SK-N-SH (cell line): ENCODE measurements around the gene IL13RA1. TPM values are rescaled to one million over a fixed set of nuclear protein-coding genes. Genes with fewer than 3 reads are reported as not detected.

ENCODE experiments used
- CTCF ChIA-PET: fragments of 300-600, 350-600 bp; formaldehyde crosslinking; extraction: SDS; loops from one replicate; lab custom pipeline; 2021; lab: Yijun Ruan, JAX
- POLR2A ChIA-PET: fragments of 350-600 bp; sonication (Branson Sonifier 250); formaldehyde crosslinking; extraction: SDS; loops from one replicate; lab custom pipeline; 2020; ENCODE audit warnings: antibody characterized with exemption, inconsistent platforms; lab: Yijun Ruan, JAX
- DNase-seq: peaks from one replicate; pipeline ENCODE4 v3.0.0; 2012
- H2AFZ ChIP-seq: fragments of 200-600 bp; sonication (generic); 2 replicates; pipeline ENCODE4 v1.8.1; 2016; ENCODE audit warnings: antibody characterized with exemption, mild to moderate bottlenecking, low read depth
- H3F3A ChIP-seq: fragments of 200-600 bp; sonication (generic); replicated peaks from 2 replicates; pipeline ENCODE3; 2016; ENCODE audit warnings: antibody characterized with exemption, mild to moderate bottlenecking; ENCODE audit not compliant: insufficient read depth
- H3K27ac ChIP-seq, 2 experiments: fragments of 200-500 bp in 1 of 2; fragments of 200-600 bp in 1 of 2; sonication (Bioruptor generic) in 1 of 2; sonication (generic), shearing (Covaris generic) in 1 of 2; 2 replicates each; pipeline versions ENCODE4 v1.5.1 to v1.6.1; 2014 to 2016; ENCODE audit warnings: low read depth in 2 of 2, inconsistent platforms in 1 of 2, low read length in 1 of 2, mild to moderate bottlenecking in 1 of 2, mixed read lengths in 1 of 2
- H3K27me3 ChIP-seq: fragments of 200-600 bp; sonication (generic), shearing (Covaris generic); 2 replicates; pipeline ENCODE4 v1.6.1; 2016; ENCODE audit warnings: mixed run types; ENCODE audit not compliant: insufficient read depth
- H3K36me3 ChIP-seq, 2 experiments: fragments of 200-500 bp in 1 of 2; fragments of 200-600 bp in 1 of 2; sonication (Bioruptor generic) in 1 of 2; sonication (generic) in 1 of 2; replicated peaks in 1 of 2; 2 replicates each; pipeline versions ENCODE3 to v1.5.1; 2014 to 2016; ENCODE audit warnings: low read length in 1 of 2, mild to moderate bottlenecking in 1 of 2; ENCODE audit not compliant: insufficient read depth in 2 of 2, control insufficient read depth in 1 of 2
- H3K4me1 ChIP-seq, 2 experiments: fragments of 200-500 bp in 1 of 2; fragments of 200-600 bp in 1 of 2; sonication (Bioruptor generic) in 1 of 2; sonication (generic), shearing (Covaris generic) in 1 of 2; 2 replicates each; pipeline versions ENCODE4 v1.5.1 to v1.6.1; 2014 to 2016; ENCODE audit warnings: low read depth in 1 of 2, low read length in 1 of 2, mixed run types in 1 of 2; ENCODE audit not compliant: insufficient read depth in 2 of 2, control insufficient read depth in 1 of 2
- H3K4me2 ChIP-seq: fragments of 200-600 bp; sonication (generic), shearing (Covaris generic); 2 replicates; pipeline ENCODE4 v1.6.1; 2017; ENCODE audit warnings: mixed run types
- H3K4me3 ChIP-seq, 2 experiments: fragments of 200-500 bp in 1 of 2; fragments of 200-600 bp in 1 of 2; sonication (Bioruptor generic) in 1 of 2; sonication (generic), shearing (Covaris generic) in 1 of 2; 2 replicates each; pipeline versions ENCODE4 v1.5.1 to v1.8.1; 2014 to 2016; ENCODE audit warnings: low read depth in 2 of 2, inconsistent platforms in 1 of 2, low read length in 1 of 2, mild to moderate bottlenecking in 1 of 2, mixed read lengths in 1 of 2, moderate library complexity in 1 of 2
- H3K79me2 ChIP-seq: fragments of 200-600 bp; sonication (generic); 2 replicates; pipeline ENCODE4 v1.8.1; 2017; ENCODE audit warnings: mild to moderate bottlenecking; ENCODE audit not compliant: insufficient read depth
- H3K9ac ChIP-seq: fragments of 200-600 bp; sonication (generic); 2 replicates; pipeline ENCODE4 v1.6.1; 2017; ENCODE audit warnings: mixed run types
- H3K9me2 ChIP-seq: fragments of 200-600 bp; sonication (generic); 2 replicates; pipeline ENCODE4 v1.6.1; 2017; ENCODE audit warnings: mixed run types
- H3K9me3 ChIP-seq: fragments of 200-600 bp; sonication (generic); 2 replicates; pipeline ENCODE4 v1.6.1; 2017; ENCODE audit warnings: mixed run types, mild to moderate bottlenecking, moderate library complexity
- H4K20me1 ChIP-seq: fragments of 200-600 bp; sonication (generic); 2 replicates; pipeline ENCODE4 v1.6.1; 2017; ENCODE audit warnings: mild to moderate bottlenecking, mixed run types; ENCODE audit not compliant: insufficient read depth
- ELF1 ChIP-seq: IDR thresholded peaks from 2 replicates; pipeline ENCODE4 v1.4.0; 2012
- EZH2phosphoT487 ChIP-seq: fragments of 200-600 bp; sonication (generic); IDR thresholded peaks from 2 replicates; pipeline ENCODE4 v1.6.1; 2017; ENCODE audit warnings: low read depth, mixed run types, mild to moderate bottlenecking, antibody characterized with exemption, moderate library complexity, borderline replicate concordance
- FOXM1 ChIP-seq: IDR thresholded peaks from 2 replicates; pipeline ENCODE4 v1.4.0; 2012; ENCODE audit warnings: low read depth, mild to moderate bottlenecking
- GABPA ChIP-seq: IDR thresholded peaks from 2 replicates; pipeline ENCODE4 v1.4.0; 2012; ENCODE audit warnings: low read depth, mild to moderate bottlenecking
- IRF3 ChIP-seq: fragments of 150-350 bp; IDR thresholded peaks from 2 replicates; pipeline ENCODE4 v1.6.1; 2016; ENCODE audit warnings: mild to moderate bottlenecking, low read depth, low read length
- JUND ChIP-seq: IDR thresholded peaks from 2 replicates; pipeline ENCODE4 v1.4.0; 2012
- MAX ChIP-seq: IDR thresholded peaks from 2 replicates; pipeline ENCODE4 v1.4.0; 2012; ENCODE audit warnings: low read depth
- MXI1 ChIP-seq: IDR thresholded peaks from 2 replicates; pipeline ENCODE4 v1.6.1; 2012; ENCODE audit warnings: mild to moderate bottlenecking, low read depth, low read length, improper control_type of control experiment
- NFIC ChIP-seq: IDR thresholded peaks from 2 replicates; pipeline ENCODE4 v1.4.0; 2012; ENCODE audit warnings: borderline replicate concordance
- NRF1 ChIP-seq: IDR thresholded peaks from 2 replicates; pipeline ENCODE4 v1.6.1; 2012; ENCODE audit warnings: low read depth, mild to moderate bottlenecking, low read length
- PBX3 ChIP-seq: IDR thresholded peaks from 2 replicates; pipeline ENCODE4; 2012
- POLR2AphosphoS5 ChIP-seq: IDR thresholded peaks from 2 replicates; pipeline ENCODE4 v1.6.1; 2012; ENCODE audit warnings: low read depth, low read length
- RAD21 ChIP-seq: IDR thresholded peaks from 2 replicates; pipeline ENCODE4 v1.6.1; 2012; ENCODE audit warnings: mild to moderate bottlenecking, low read length
- RCOR1 ChIP-seq: fragments of 150-350 bp; IDR thresholded peaks from 2 replicates; pipeline ENCODE4 v1.6.1; 2017; ENCODE audit warnings: antibody characterized with exemption, low read length
- REST ChIP-seq: IDR thresholded peaks from 2 replicates; pipeline ENCODE4 v1.6.1; 2012; ENCODE audit warnings: mild to moderate bottlenecking, low read depth, low read length, moderate library complexity
- SIN3A ChIP-seq: IDR thresholded peaks from 2 replicates; pipeline ENCODE4 v1.6.1; 2012; ENCODE audit warnings: low read depth, mild to moderate bottlenecking, low read length, moderate library complexity, borderline replicate concordance
- TCF12 ChIP-seq: IDR thresholded peaks from 2 replicates; pipeline ENCODE4 v1.4.0; 2012
- TEAD4 ChIP-seq: IDR thresholded peaks from 2 replicates; pipeline ENCODE4 v1.4.0; 2012; ENCODE audit warnings: mild to moderate bottlenecking, borderline replicate concordance; ENCODE audit not compliant: insufficient read depth
- USF1 ChIP-seq: IDR thresholded peaks from 2 replicates; pipeline ENCODE4 v1.4.0; 2012; ENCODE audit warnings: low read depth, borderline replicate concordance
- WGBS: methylation state at CpG from one replicate; pipeline ENCODE4 v1.1.6; 2017; ENCODE audit warnings: low lambda C conversion rate; 5-methylcytosine and 5-hydroxymethylcytosine counted together
- polyA plus RNA-seq, 3 experiments: library from polyadenylated mRNA; depleted of rRNA; stranded (reverse); fragments of >200 nt; gene quantifications; 2 replicates each; pipeline ENCODE4 v1.2.3, GENCODE V29; 2012

IL13RA1 gene
- polyA plus RNA-seq, 1 of the 3 experiments (the other 2 are of a cell fraction), result 27.0 TPM

GRCh38 chrX:118763489-118763888, 36.1 kb downstream of the IL13RA1 start:
- Histone ChIP-seq H3K27me3 (no peaks in the 10 kb centered on the region), H3K9me3 (no peaks in the 10 kb centered on the region), H3F3A (peaks cover 4% of the 10 kb centered on the region), H4K20me1 (no peaks in the 10 kb centered on the region), H2AFZ (no peak overlapping the region), H3K4me1 (no peaks in the 10 kb centered on the region), H3K9me2 (no peaks in the 10 kb centered on the region), H3K36me3 (peaks cover 7 to 9% of the 10 kb centered on the region in 2 experiments), H3K27ac (no peak overlapping the region), H3K4me3 (no peak overlapping the region), H3K4me2 (no peak overlapping the region), H3K79me2 (no peaks in the 10 kb centered on the region), H3K9ac (no peak overlapping the region)
- no peak for DNase-seq
- WGBS, result 65% methylated on average over 1 of the region's 1 CpG
- no peak for TF ChIP-seq TEAD4
- TF ChIP-seq IRF3, result no peak
- no peak for TF ChIP-seq USF1
- TF ChIP-seq SIN3A, result no peak
- no peak for TF ChIP-seq EZH2phosphoT487
- TF ChIP-seq FOXM1, result no peak
- no peak for TF ChIP-seq MAX
- no peak for TF ChIP-seq POLR2AphosphoS5
- TF ChIP-seq JUND, result no peak
- CTCF ChIA-PET, result interaction anchor here (1.2 to 1.3 kb wide), 2 partner anchors 16 to 68 kb away, joined by 3 read pairs; no protein-coding TSS in a partner anchor
- POLR2A ChIA-PET, result no interaction called here

- Histone ChIP-seq H3K36me3 (peaks cover 7 to 9% of the 10 kb centered on the region in 2 experiments), H3K79me2 (no peaks in the 10 kb centered on the region), H3K9me3 (no peaks in the 10 kb centered on the region), H3K9ac (no peak overlapping the region), H2AFZ (no peak overlapping the region), H3K27me3 (no peaks in the 10 kb centered on the region), H3K4me1 (no peaks in the 10 kb centered on the region), H3K27ac (no peak overlapping the region), H3K4me2 (no peak overlapping the region), H3K4me3 (no peak overlapping the region), H3K9me2 (no peaks in the 10 kb centered on the region), H3F3A (peaks cover 4% of the 10 kb centered on the region), H4K20me1 (no peaks in the 10 kb centered on the region)
- POLR2A ChIA-PET, result no interaction called here
- TF ChIP-seq RCOR1 (no peak), FOXM1 (no peak), MXI1 (no peak), NFIC (no peak), TCF12 (no peak), REST (no peak), GABPA (no peak), PBX3 (no peak), USF1 (no peak), NRF1 (no peak), ELF1 (no peak), RAD21 (no peak)
- CTCF ChIA-PET, result interaction anchor here (1.0 to 1.4 kb wide), 2 partner anchors 8 to 43 kb away, joined by 3 read pairs; no protein-coding TSS in a partner anchor
- no peak for DNase-seq
- WGBS, result 45% methylated on average over 4 of the region's 4 CpGs
These were observed 36.7 kb downstream of the IL13RA1 start for GRCh38 chrX:118764122-118764521.
